MM.1S (cell line): ENCODE data around the gene PSMC6.

ENCODE experiments used
- DNase-seq: peaks from one replicate; pipeline ENCODE4 v3.0.0-alpha.2; 2015
- H2AFZ ChIP-seq: fragments of 300-600 bp; sonication (generic); 2 replicates; pipeline ENCODE4 v1.6.0; 2016; ENCODE audit warnings: antibody characterized with exemption, low read length
- H3F3A ChIP-seq: fragments of 300-600 bp; sonication (generic); 2 replicates; pipeline ENCODE4 v1.6.1; 2016; ENCODE audit warnings: mild to moderate bottlenecking, antibody characterized with exemption, low read length, moderate library complexity, mixed read lengths; ENCODE audit not compliant: insufficient read depth
- H3K27ac ChIP-seq: fragments of 300-600 bp; sonication (generic); 2 replicates; pipeline ENCODE4 v1.5.1; 2016; ENCODE audit warnings: mild to moderate bottlenecking, low read length
- H3K27me3 ChIP-seq: fragments of 300-600 bp; sonication (generic); replicated peaks from 2 replicates; pipeline ENCODE4 v1.6.0; 2016; ENCODE audit warnings: low read length; ENCODE audit not compliant: insufficient read depth
- H3K36me3 ChIP-seq: fragments of 300-600 bp; sonication (generic); replicated peaks from 2 replicates; pipeline ENCODE4 v1.6.1; 2016; ENCODE audit warnings: mild to moderate bottlenecking, low read length, mixed read lengths; ENCODE audit not compliant: insufficient read depth
- H3K4me1 ChIP-seq: fragments of 300-600 bp; sonication (generic); 2 replicates; pipeline ENCODE4 v1.6.1; 2016; ENCODE audit warnings: low read length, mixed read lengths
- H3K4me2 ChIP-seq: fragments of 300-600 bp; sonication (generic); 2 replicates; pipeline ENCODE4 v1.6.0; 2016; ENCODE audit warnings: low read depth, low read length
- H3K4me3 ChIP-seq: fragments of 300-600 bp; sonication (generic); 2 replicates; pipeline ENCODE4 v1.5.1; 2016; ENCODE audit warnings: low read length, mixed read lengths
- H3K79me2 ChIP-seq: fragments of 300-600 bp; sonication (generic); 2 replicates; pipeline ENCODE4 v1.6.1; 2016; ENCODE audit warnings: mixed run types, low read length, mixed read lengths
- H3K9ac ChIP-seq: fragments of 300-600 bp; sonication (generic); 2 replicates; pipeline ENCODE4 v1.6.1; 2016; ENCODE audit warnings: low read length, mixed read lengths
- H3K9me2 ChIP-seq: fragments of 300-600 bp; sonication (generic); replicated peaks from 2 replicates; pipeline ENCODE4 v1.6.1; 2016; ENCODE audit warnings: mild to moderate bottlenecking, low read length, mixed read lengths; ENCODE audit not compliant: insufficient read depth
- H3K9me3 ChIP-seq: fragments of 300-600 bp; sonication (generic); replicated peaks from 2 replicates; pipeline ENCODE4 v1.6.1; 2016; ENCODE audit warnings: mild to moderate bottlenecking, low read length, mixed read lengths; ENCODE audit not compliant: insufficient read depth
- H4K20me1 ChIP-seq: fragments of 300-600 bp; sonication (generic); 2 replicates; pipeline ENCODE4 v1.6.1; 2016; ENCODE audit warnings: mild to moderate bottlenecking, low read length, moderate library complexity, mixed read lengths; ENCODE audit not compliant: insufficient read depth
- EZH2 ChIP-seq: fragments of 300-600 bp; sonication (generic); optimal IDR thresholded peaks from 2 replicates; pipeline ENCODE3; 2017; ENCODE audit warnings: low read depth, mild to moderate bottlenecking, antibody characterized with exemption, low read length, mixed read lengths
- EZH2phosphoT487 ChIP-seq: fragments of 300-600 bp; sonication (generic); IDR thresholded peaks from 2 replicates; pipeline ENCODE4 v1.6.1; 2018; ENCODE audit warnings: antibody characterized with exemption, low read length
- TF ChIP-seq, protein P1 (sequence below): fragments of 300-600 bp; sonication (generic); IDR thresholded peaks from 2 replicates; pipeline ENCODE4 v1.5.1; 2016; ENCODE audit warnings: antibody characterized with exemption, low read length, mixed read lengths

Gene PSMC6

DNA sequence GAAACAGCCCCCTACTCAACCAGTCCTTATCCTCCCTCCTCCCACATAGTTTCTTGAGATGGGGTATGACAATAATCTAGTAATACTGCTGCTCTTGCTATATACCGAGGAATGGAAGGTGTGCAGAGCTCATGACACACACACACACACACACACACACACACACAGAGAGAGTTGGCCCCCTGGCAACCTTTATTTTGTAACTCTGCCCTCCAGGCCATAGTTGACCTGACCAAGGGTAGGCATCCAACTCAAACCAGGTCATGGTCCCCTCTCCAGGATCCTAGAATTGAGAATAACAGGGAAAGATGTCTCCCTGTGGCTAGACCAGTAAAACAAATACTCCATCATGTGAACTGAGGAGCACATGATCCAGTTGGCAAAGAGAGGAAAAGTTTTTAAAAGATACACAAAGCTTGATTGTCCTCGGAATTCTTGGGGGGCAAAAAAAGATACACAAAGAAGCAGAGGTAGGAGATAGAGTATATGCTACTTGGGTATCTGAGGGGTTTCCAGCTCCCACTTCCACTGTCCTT is 22.9 kb upstream of the PSMC6 start:
- no peak overlapping the region for H2AFZ ChIP-seq
- H4K20me1 ChIP-seq: no peaks in the 10 kb centered on the region
- H3K27me3 ChIP-seq: no peaks in the 10 kb centered on the region
- H3K36me3 ChIP-seq: no peaks in the 10 kb centered on the region
- no peaks in the 10 kb centered on the region for H3K9me3 ChIP-seq
- H3K9ac ChIP-seq: no peak overlapping the region
- no peaks in the 10 kb centered on the region for H3F3A ChIP-seq
- TF ChIP-seq EZH2phosphoT487 (no peak), EZH2 (no peak)
- TF ChIP-seq, protein P1, sequence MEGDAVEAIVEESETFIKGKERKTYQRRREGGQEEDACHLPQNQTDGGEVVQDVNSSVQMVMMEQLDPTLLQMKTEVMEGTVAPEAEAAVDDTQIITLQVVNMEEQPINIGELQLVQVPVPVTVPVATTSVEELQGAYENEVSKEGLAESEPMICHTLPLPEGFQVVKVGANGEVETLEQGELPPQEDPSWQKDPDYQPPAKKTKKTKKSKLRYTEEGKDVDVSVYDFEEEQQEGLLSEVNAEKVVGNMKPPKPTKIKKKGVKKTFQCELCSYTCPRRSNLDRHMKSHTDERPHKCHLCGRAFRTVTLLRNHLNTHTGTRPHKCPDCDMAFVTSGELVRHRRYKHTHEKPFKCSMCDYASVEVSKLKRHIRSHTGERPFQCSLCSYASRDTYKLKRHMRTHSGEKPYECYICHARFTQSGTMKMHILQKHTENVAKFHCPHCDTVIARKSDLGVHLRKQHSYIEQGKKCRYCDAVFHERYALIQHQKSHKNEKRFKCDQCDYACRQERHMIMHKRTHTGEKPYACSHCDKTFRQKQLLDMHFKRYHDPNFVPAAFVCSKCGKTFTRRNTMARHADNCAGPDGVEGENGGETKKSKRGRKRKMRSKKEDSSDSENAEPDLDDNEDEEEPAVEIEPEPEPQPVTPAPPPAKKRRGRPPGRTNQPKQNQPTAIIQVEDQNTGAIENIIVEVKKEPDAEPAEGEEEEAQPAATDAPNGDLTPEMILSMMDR: no peak
- H3K9me2 ChIP-seq: no peaks in the 10 kb centered on the region
- DNase-seq: no peak
- H3K4me2 ChIP-seq: no peak overlapping the region
- no peak overlapping the region for H3K27ac ChIP-seq
- H3K4me3 ChIP-seq: no peak overlapping the region
- peaks cover 56% of the 10 kb centered on the region for H3K79me2 ChIP-seq
- H3K4me1 ChIP-seq: no peaks in the 10 kb centered on the region

DNA sequence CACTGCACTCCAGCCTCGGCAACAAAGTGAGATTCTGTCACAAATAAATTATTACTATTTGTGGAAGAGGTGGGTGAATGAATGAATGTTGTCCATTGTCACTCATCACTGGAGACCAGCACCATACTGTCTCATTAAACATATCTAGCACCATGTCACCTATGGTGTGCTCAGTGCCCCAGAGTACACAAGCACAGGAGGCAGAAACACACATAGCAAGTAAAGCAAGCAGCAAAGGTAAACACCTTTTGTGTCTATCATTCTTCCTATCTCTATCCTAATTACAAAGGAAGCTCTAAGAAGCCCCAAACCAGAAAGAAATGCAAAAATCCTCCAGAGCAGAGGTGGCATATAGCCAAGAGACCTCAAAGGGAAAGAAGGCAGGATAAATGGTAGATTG is 20.8 kb upstream of the PSMC6 start:
- Histone ChIP-seq H3K36me3 (no peaks in the 10 kb centered on the region), H4K20me1 (no peaks in the 10 kb centered on the region), H3K9ac (no peak overlapping the region), H3K9me2 (no peaks in the 10 kb centered on the region), H3K27me3 (no peaks in the 10 kb centered on the region), H3K4me3 (no peak overlapping the region), H3K79me2 (peaks cover 78% of the 10 kb centered on the region), H2AFZ (no peak overlapping the region), H3K4me2 (no peak overlapping the region), H3K27ac (no peak overlapping the region), H3F3A (no peaks in the 10 kb centered on the region), H3K4me1 (no peaks in the 10 kb centered on the region), H3K9me3 (no peaks in the 10 kb centered on the region)
- no peak for DNase-seq
- TF ChIP-seq EZH2phosphoT487 (no peak), EZH2 (no peak)
- TF ChIP-seq, protein P1: no peak

DNA sequence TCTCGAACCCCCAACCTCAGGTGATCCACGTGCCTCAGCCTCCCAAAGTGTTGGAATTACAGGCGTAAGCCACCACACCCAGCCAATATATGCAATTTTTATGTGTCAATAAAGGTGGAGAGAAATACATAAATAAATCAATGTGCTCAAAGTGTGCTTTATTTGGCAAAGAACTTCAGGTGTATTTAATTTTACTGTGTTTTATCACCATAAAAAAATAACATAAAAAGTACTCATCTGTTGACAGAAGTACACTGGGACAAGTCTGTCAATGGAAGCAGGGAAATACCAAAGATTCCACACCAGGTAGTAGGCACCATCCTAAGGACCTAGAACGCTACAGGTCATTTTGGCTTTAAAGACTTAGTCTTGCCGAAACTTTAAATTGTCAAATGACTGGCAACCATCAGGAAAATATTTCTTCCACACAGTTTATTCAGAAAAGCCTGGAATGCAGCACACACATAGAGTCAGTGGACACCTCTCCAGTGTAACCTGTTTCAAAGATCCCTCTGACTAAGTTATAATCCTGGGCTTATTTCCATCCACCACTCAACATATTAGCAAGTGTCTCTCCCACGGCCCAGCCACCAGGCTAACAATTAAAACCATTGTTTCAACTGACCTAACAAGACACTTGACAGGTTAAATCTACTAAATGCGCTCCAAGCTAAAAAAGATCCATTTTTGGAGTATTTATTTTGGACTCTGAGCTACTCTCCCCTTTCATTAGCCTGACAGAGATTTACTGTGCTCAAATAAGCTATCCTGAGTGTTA is 15.8 kb upstream of the PSMC6 start:
- H3K4me1 ChIP-seq: no peaks in the 10 kb centered on the region
- no peak for DNase-seq
- H2AFZ ChIP-seq: no peak overlapping the region
- peaks cover 5% of the 10 kb centered on the region; the same call in 1 of the 2 replicates for H3F3A ChIP-seq
- peaks cover 86% of the 10 kb centered on the region for H3K79me2 ChIP-seq
- H3K4me3 ChIP-seq: no peak overlapping the region
- H3K9me2 ChIP-seq: no peaks in the 10 kb centered on the region
- no peaks in the 10 kb centered on the region for H3K9me3 ChIP-seq
- no peak overlapping the region for H3K27ac ChIP-seq
- H3K4me2 ChIP-seq: no peak overlapping the region
- TF ChIP-seq EZH2 (no peak), EZH2phosphoT487 (no peak)
- TF ChIP-seq, protein P1: no peak
- no peaks in the 10 kb centered on the region for H4K20me1 ChIP-seq
- H3K9ac ChIP-seq: no peak overlapping the region
- no peaks in the 10 kb centered on the region for H3K27me3 ChIP-seq
- H3K36me3 ChIP-seq: no peaks in the 10 kb centered on the region
